ENCODE measurements around the gene SAXO2.
"Not testable (repeated sequence)": the region's sequence is repeated elsewhere in the genome, so short reads cannot be mapped to it uniquely, and the experiment has no call there.

Gene SAXO2

GRCh38 chr15:82262422-82263026, at the start of gene SAXO2, which contains the start of gene EFL1:
Gene SAXO2, plus strand, starts transcription at chr15:82262818. Its CDS starts 62 bp downstream, at chr15:82262880.
Gene EFL1, minus strand, starts transcription at chr15:82262734. Its CDS starts 956 bp downstream, at chr15:82261778.
- peak; percentile 91 for DNase-seq

DNA sequence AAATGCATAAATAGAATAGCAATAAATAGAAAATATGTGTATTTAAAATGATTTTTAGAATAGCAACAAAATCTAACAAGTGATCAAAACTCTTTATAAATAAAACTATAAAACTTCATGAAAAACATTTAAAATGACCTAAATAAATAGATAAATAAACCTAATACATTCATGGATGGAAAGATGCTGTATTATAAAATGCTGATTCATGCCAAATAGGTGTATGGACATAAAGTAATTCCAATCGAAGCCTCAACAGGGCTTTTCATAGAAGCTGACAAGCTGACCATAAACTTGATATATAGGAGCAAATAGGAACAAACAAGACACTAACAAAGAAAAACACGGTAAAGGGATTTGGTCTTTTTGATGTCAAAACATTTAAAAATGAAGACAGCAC, 46.5 kb upstream of the SAXO2 start:
- DNase-seq: not testable (repeated sequence)

DNA sequence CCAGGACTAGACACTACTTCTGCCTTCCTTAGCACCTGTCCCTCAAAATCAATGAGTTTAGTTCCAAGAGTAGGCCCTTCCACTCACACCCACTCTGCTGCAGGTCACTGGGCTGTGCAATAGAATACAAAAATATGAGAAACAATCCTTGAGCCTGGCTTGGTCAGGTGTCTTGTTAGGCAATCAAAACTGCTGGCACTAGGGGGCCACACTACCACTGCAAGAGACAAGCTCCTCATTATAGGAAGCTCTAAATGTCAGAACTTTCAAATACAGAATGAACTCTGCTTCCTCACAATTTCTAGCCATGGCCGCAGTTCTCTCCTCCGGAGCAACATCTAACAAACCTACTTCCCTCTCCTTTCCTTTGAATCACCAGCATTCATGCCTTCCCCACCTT, 41.1 kb upstream of the SAXO2 start:
- peak; percentile 13 for DNase-seq

GRCh38 chr15:82228750-82229149, 33.9 kb upstream of the SAXO2 start:
- no peak for DNase-seq

GRCh38 chr15:82231233-82231632, 31.4 kb upstream of the SAXO2 start:
- no peak for DNase-seq

- no peak for DNase-seq
Measured at GRCh38 chr15:82231842-82232241, 30.8 kb upstream of the SAXO2 start.

DNA sequence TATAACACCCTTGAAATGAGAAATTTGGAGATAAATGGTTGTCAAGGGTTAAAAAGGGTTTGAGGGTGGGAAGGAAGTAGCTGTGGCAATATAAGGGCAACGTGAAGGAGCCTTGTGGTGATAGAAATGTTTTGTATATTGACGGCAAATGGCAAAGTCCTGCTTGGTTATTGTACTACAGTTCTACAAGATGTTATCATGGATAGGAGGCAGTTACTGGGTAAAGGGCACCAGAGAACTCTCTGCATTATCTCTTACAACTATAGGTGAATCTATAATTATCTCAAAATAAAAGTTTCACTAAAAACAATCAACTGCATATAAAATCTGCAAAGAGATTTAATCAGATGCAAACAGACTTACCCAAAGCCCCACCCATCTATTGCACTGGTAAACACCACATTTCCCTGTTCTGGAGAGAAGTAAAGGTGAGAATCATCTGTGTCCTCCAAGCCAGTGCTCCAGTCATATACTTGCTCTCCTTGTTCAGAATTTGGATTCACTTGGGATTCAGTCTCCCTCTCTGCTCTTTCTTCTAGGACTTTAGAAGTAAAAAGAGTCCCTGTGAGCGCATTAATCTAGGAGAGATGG, 24.6 kb upstream of the SAXO2 start:
- DNase-seq: not testable (repeated sequence)

DNA sequence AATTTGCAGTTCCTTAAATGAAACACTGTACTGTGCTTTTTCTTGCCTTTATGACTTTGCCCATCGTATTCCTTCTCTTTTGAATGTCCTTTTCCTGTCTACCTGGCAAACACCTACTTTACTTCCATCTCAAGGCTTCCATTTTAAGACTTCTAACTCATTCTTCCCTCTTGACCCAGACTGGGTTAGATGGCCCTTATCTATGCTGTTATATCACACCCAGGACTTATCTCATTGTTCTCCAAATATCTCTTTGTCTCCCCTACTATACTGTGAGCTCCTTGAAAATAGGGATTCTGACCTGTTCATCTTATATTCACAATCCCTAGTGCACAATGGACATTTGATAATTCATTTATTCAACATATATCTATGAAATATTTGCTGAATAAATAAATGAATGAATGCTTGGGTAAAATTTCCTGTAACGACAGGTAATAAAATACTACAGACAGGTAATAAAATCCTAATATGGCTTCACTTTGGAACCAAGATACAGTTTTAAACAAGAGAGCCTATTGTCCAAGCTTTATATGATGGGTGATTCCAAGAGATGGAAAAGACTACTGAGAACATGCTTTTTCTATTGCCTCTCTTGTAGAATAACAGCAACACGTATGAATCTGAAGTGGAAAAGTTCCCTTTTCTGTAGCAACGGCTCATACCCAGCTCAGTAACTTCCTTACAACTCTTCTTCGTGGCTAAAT, 22.8 kb upstream of the SAXO2 start:
- no peak for DNase-seq

- not testable (repeated sequence) for DNase-seq
Measured at GRCh38 chr15:82241836-82242499, 20.6 kb upstream of the SAXO2 start.

- DNase-seq: not testable (repeated sequence)
Measured at GRCh38 chr15:82243644-82244043, 19.0 kb upstream of the SAXO2 start.

- not testable (repeated sequence) for DNase-seq
Measured at GRCh38 chr15:82245956-82246355, 16.7 kb upstream of the SAXO2 start.

DNA sequence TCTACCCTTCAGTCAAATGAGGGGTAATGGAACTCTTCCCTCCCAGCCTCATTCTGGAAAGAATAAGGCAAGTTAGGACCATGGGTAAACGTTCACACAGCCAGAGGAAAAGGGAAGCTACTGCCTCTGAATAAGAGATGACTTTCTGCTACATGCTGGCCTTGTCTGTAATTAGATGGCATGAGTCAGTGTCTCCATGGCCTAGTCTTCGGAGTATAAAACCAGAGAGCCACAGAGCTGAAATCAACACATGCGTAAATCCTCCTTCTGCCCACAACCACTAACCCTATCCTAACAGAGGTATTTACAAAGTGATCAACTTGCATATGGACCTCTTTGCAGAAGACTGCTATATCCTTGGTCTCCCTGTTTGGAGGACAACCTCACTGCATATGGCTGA, 14.4 kb upstream of the SAXO2 start:
- not testable (repeated sequence) for DNase-seq

DNA sequence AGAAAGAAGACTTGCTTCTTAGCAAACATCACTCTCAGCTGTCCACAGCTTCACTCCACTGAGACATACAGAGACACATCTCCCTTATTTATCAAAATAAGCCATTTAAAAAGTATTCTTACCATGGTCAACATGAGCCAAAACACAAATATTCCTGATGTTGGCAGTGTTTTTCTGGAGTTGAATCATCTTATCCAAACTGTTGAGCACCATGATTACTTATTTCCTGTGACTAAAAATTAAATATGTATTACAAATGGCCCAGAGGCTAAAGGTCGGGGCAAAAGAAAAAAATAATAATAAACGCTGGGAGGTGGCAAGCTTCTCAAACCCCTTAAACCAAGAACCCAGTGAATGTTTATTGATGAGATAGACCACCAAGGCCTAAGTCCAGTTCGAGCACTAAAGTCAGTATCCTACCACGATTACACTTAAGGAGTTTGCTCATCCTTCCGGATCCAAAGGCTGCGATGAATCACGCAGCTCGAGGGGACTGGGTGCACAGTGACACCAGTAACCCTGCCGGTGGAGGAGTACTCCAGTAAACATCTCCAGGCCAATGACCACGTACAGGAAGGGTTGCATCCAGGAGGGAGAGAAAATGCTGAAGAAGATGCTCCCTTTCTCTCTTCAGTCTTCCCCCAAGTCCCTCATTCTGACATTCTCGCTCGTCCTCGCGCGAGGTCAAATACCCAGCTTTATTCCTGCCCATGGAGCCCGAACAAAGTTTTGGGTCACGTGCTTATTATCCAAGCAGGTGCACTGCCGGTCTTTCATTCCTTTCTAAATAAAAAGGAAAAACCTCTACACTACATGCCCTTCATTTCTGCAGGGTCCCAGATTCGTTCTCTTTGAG, 824 bp upstream of the SAXO2 start:
- peak; percentile 24 for DNase-seq

GRCh38 chr15:82263350-82263749, 732 bp downstream of the SAXO2 start:
- no peak for DNase-seq

- not testable (repeated sequence) for DNase-seq
Measured at GRCh38 chr15:82267137-82267536, 4.5 kb downstream of the SAXO2 start.

DNA sequence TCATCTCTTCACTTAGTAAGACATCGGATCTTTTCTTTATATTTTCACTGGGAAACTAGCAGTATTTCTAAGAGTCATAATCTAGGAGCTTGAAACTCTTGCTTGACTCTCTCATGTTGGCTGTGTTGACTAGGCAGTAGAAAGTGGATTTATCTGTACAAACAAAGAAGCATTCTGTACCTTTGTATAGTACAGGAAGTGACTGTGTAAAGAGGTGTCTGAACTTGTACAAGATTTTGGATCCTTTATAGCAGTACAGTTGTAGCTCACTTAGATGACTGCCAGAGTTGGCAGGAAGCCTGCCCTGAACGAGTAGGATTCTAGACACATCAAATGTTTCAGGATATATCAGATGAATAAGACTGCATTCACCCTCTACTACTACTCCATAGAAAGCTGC, 5.8 kb downstream of the SAXO2 start:
- DNase-seq: not testable (repeated sequence)

GRCh38 chr15:82272154-82272553, 9.5 kb downstream of the SAXO2 start:
- DNase-seq: no peak

DNA sequence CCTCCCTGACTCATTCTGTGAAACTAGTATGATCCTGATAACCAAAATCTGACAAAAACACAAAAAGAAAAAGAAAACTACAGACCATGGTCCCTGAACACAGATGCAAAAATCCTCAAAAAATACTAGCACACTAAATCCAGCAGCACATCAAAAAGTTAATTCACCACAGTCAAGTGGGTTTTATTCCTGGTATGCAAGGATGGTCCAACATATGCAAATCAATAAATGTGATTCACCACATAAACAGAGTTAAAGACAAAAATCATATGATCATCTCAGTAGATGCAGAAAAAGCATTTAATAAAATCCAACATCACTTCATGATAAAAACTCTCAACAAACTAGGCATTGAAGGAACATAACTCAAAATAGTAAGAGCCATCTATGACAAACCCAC, 12.8 kb downstream of the SAXO2 start:
- no peak for DNase-seq

- DNase-seq: not testable (repeated sequence)
Measured at GRCh38 chr15:82281276-82281675, 18.7 kb downstream of the SAXO2 start.

DNA sequence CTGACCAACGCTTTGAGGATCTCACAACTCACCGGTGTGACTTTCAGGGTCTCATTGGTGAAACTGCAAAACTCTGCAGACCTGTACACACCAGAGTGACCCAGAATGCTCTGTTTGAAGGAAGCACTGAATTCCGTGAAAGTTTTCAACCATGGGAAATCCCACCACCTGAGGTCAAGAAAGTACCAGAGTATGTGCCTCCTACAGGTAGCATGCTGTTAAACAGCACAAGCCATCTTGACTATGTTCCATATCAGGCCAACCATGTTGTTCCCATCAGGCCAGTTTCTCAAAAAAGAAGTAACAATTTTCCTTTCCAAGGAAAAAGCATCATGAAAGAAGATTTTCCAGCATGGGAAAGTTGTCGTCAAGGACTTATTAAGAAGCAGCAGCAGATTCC, 19.8 kb downstream of the SAXO2 start:
- DNase-seq: not testable (repeated sequence)

GRCh38 chr15:82284381-82284780, 21.8 kb downstream of the SAXO2 start:
- DNase-seq: not testable (repeated sequence)

DNA sequence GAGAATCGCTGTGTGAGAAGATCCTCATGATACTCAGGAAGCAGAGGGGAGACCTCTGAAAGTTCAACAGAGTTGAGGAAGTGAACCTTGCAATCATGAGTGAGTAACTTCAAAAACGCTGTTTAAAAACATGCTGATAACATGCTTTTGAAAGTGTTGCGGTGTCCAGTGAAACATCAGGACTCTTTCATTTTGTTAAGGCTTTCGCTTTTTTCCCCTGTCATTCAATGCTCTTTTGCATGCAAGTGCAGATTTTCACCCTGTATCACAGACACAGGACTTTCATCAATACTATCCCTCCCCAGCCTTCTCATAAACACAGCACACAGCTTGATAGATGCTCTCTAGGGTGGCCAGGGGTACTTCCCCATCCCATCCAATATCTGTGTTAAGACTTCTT, 23.9 kb downstream of the SAXO2 start:
- DNase-seq: peak; percentile 73

GRCh38 chr15:82288202-82288601, 25.6 kb downstream of the SAXO2 start:
- DNase-seq: not testable (repeated sequence)
